CD14-positive monocyte (primary cell): ENCODE measurements around the gene CDKAL1. TPM values are rescaled to one million over a fixed set of nuclear protein-coding genes. Genes with fewer than 3 reads are reported as not detected.

Experiments
- DNase-seq, 3 donors: peaks; one replicate each; pipeline ENCODE4 v3.0.0-alpha.2; 2011 to 2022
- H2AFZ ChIP-seq: 2 replicates; pipeline ENCODE4 v1.6.0; 2012; ENCODE audit warnings: mild to moderate bottlenecking, low read depth, low read length, inconsistent platforms; ENCODE audit not compliant: insufficient read depth, poor library complexity, severe bottlenecking
- H3K27ac ChIP-seq, 2 donors: 1 replicate in 1 of 2; 2 replicates in 1 of 2; pipeline ENCODE4 v1.5.1; 2012 to 2013; ENCODE audit warnings: low read length in 2 of 2, control low read depth in 1 of 2, inconsistent platforms in 1 of 2, low read depth in 1 of 2, mild to moderate bottlenecking in 1 of 2
- H3K27me3 ChIP-seq, 2 donors: one replicate each; pipeline versions ENCODE4 v1.6.0 to v1.6.1; 2011 to 2013; ENCODE audit warnings: low read length in 2 of 2; ENCODE audit not compliant: control insufficient read depth in 2 of 2, insufficient read depth in 2 of 2
- H3K36me3 ChIP-seq, 2 donors: replicated peaks in 1 of 2; 1 replicate in 1 of 2; 2 replicates in 1 of 2; pipeline versions ENCODE4 v1.5.1 to v1.6.1; 2012 to 2013; ENCODE audit warnings: low read length in 2 of 2, control low read depth in 1 of 2, inconsistent platforms in 1 of 2, mild to moderate bottlenecking in 1 of 2; ENCODE audit not compliant: insufficient read depth in 2 of 2, control insufficient read depth in 1 of 2
- H3K4me1 ChIP-seq, 2 donors: 1 replicate in 1 of 2; 2 replicates in 1 of 2; pipeline versions ENCODE4 v1.5.1 to v1.6.1; 2012 to 2013; ENCODE audit warnings: low read length in 2 of 2, control low read depth in 1 of 2, inconsistent platforms in 1 of 2, mild to moderate bottlenecking in 1 of 2, moderate library complexity in 1 of 2; ENCODE audit not compliant: insufficient read depth in 2 of 2, control insufficient read depth in 1 of 2
- H3K4me2 ChIP-seq: replicated peaks from 2 replicates; pipeline ENCODE3; 2012; ENCODE audit warnings: low read length, moderate library complexity, mild to moderate bottlenecking; ENCODE audit not compliant: poor library complexity, severe bottlenecking; ENCODE audit errors: extremely low read depth
- H3K4me3 ChIP-seq, 3 experiments: fragments of 200-600 bp in 1 of 3; sonication (generic) in 1 of 3; replicated peaks in 1 of 3; 1 replicate in 2 of 3; 2 replicates in 1 of 3; pipeline ENCODE4 v1.5.1; 2011 to 2013; ENCODE audit warnings: low read length in 3 of 3, mild to moderate bottlenecking in 3 of 3, control low read depth in 2 of 3, low read depth in 2 of 3, inconsistent platforms in 1 of 3, moderate library complexity in 1 of 3
- H3K79me2 ChIP-seq: 2 replicates; pipeline ENCODE4 v1.6.0; 2012; ENCODE audit warnings: mild to moderate bottlenecking, control low read depth, inconsistent platforms, low read length, moderate library complexity; ENCODE audit not compliant: insufficient read depth
- H3K9ac ChIP-seq: 2 replicates; pipeline ENCODE4 v1.6.0; 2017; ENCODE audit warnings: low read length, mild to moderate bottlenecking; ENCODE audit not compliant: insufficient read depth, poor library complexity, severe bottlenecking
- H3K9me3 ChIP-seq, 2 donors: replicated peaks in 1 of 2; 1 replicate in 1 of 2; 2 replicates in 1 of 2; pipeline versions ENCODE4 v1.5.1 to v1.6.1; 2012 to 2013; ENCODE audit warnings: low read length in 2 of 2, control low read depth in 1 of 2; ENCODE audit not compliant: control insufficient read depth in 1 of 2, insufficient read depth in 1 of 2
- H4K20me1 ChIP-seq: 2 replicates; pipeline ENCODE4 v1.6.0; 2012; ENCODE audit warnings: mild to moderate bottlenecking, low read length, control low read depth, moderate library complexity; ENCODE audit not compliant: insufficient read depth
- H3K27ac Mint-ChIP-seq, 7 donors: one replicate each; pipeline ENCODE4 v1.8.0; 2020; ENCODE audit warnings: mild to moderate bottlenecking in 7 of 7, mixed read lengths in 7 of 7, moderate library complexity in 6 of 7, inconsistent platforms in 2 of 7
- H3K27me3 Mint-ChIP-seq, 3 donors: one replicate each; pipeline ENCODE4 v1.8.0; 2021 to 2022; ENCODE audit warnings: low read depth in 3 of 3, mild to moderate bottlenecking in 3 of 3, mixed read lengths in 3 of 3, moderate library complexity in 3 of 3, inconsistent platforms in 1 of 3
- H3K36me3 Mint-ChIP-seq, 2 donors: one replicate each; pipeline ENCODE4 v1.8.0; 2020; ENCODE audit warnings: mixed read lengths in 2 of 2, inconsistent platforms in 1 of 2, mild to moderate bottlenecking in 1 of 2
- H3K4me1 Mint-ChIP-seq: one replicate; pipeline ENCODE4 v1.8.0; 2020; ENCODE audit warnings: mild to moderate bottlenecking, mixed read lengths
- H3K4me3 Mint-ChIP-seq, 2 donors: one replicate each; pipeline ENCODE4 v1.8.0; 2020; ENCODE audit warnings: mild to moderate bottlenecking in 2 of 2, mixed read lengths in 2 of 2, moderate library complexity in 1 of 2
- H3K9me3 Mint-ChIP-seq, 7 donors: one replicate each; pipeline ENCODE4 v1.8.0; 2020 to 2022; ENCODE audit warnings: mixed read lengths in 7 of 7, mild to moderate bottlenecking in 6 of 7, moderate library complexity in 6 of 7, inconsistent platforms in 2 of 7
- CTCF ChIP-seq: fragments of 200-600 bp; IDR thresholded peaks from one replicate; pipeline ENCODE4 v1.8.0; 2022; ENCODE audit warnings: antibody characterized with exemption, mild to moderate bottlenecking
- WGBS: methylation state at CpG from one replicate; pipeline ENCODE4 v1.1.5; 2013; ENCODE audit warnings: missing lambda C conversion rate; ENCODE audit not compliant: insufficient coverage; 5-methylcytosine and 5-hydroxymethylcytosine counted together
- intact Hi-C, 2 donors: fragments of 100-400 bp; cut with micrococcal nuclease; formaldehyde crosslinking; loops; one replicate each; pipeline versions ENCODE4 v1.15.0 to v1.15.1; 2023
- polyA plus RNA-seq, 3 donors: library from polyadenylated mRNA; depleted of rRNA in 1 of 3; unstranded in 2 of 3; stranded (reverse) in 1 of 3; fragments of 300-500 nt in 2 of 3; fragments of >200 nt in 1 of 3; fragmentation: Illumina TruSeq in 2 of 3; gene quantifications; 1 replicate in 2 of 3; 2 replicates in 1 of 3; pipeline ENCODE4 v1.2.3, GENCODE V29; 2012 to 2021

CDKAL1 gene
- polyA plus RNA-seq, 3 donors = 3.2 to 12.4 (median 8.3) TPM

GRCh38 chr6:20996099-20996498, 461.8 kb downstream of the CDKAL1 start:
- Mint-ChIP-seq H3K36me3 (peaks cover 11% of the 10 kb centered on the region in 2 donors), H3K4me3 (no peak overlapping the region), H3K27ac (no peak overlapping the region), H3K9me3 (peaks cover 0 to 17% (median 8%) of the 10 kb centered on the region in 7 donors), H3K4me1 (no peaks in the 10 kb centered on the region), H3K27me3 (peaks cover 0 to 2% (median 0%) of the 10 kb centered on the region in 3 donors)
- Histone ChIP-seq H3K4me1 (no peaks in the 10 kb centered on the region), H3K9me3 (peaks cover 0 to 10% of the 10 kb centered on the region in 2 donors), H4K20me1 (no peaks in the 10 kb centered on the region), H3K27me3 (no peaks in the 10 kb centered on the region), H3K27ac (no peak overlapping the region), H3K79me2 (no peaks in the 10 kb centered on the region), H2AFZ (no peak overlapping the region), H3K4me3 (no peak overlapping the region), H3K4me2 (no peak overlapping the region), H3K36me3 (peaks cover 0 to 8% of the 10 kb centered on the region in 2 donors), H3K9ac (no peak overlapping the region)
- WGBS = no CpG with 5 or more reads among the region's 4 CpGs
- DNase-seq = no peak
- intact Hi-C loops = no loop called here
- TF ChIP-seq CTCF = no peak

- no peaks in the 10 kb centered on the region for H3K27me3 Mint-ChIP-seq
- intact Hi-C loops = no loop called here
- peaks cover 0 to 17% (median 8%) of the 10 kb centered on the region in 7 donors for H3K9me3 Mint-ChIP-seq
Observed at GRCh38 chr6:20997143-20997769, 463.0 kb downstream of the CDKAL1 start.

More at GRCh38 chr6:20997143-20997769, 463.0 kb downstream of the CDKAL1 start:
- Histone ChIP-seq H3K9ac (no peak overlapping the region), H3K27ac (no peak overlapping the region), H2AFZ (no peak overlapping the region), H3K4me3 (no peak overlapping the region), H3K4me2 (no peak overlapping the region), H3K4me1 (no peaks in the 10 kb centered on the region), H3K79me2 (no peaks in the 10 kb centered on the region), H3K27me3 (no peaks in the 10 kb centered on the region), H4K20me1 (no peaks in the 10 kb centered on the region), H3K36me3 (peaks cover 0 to 8% of the 10 kb centered on the region in 2 donors), H3K9me3 (peaks cover 0 to 10% of the 10 kb centered on the region in 2 donors)
- DNase-seq = no peak
- Mint-ChIP-seq H3K27ac (no peak overlapping the region), H3K4me1 (no peaks in the 10 kb centered on the region), H3K36me3 (peaks cover 17 to 20% of the 10 kb centered on the region in 2 donors), H3K4me3 (no peak overlapping the region)
- TF ChIP-seq CTCF = no peak
- no CpG with 5 or more reads among the region's 3 CpGs for WGBS
